KMS-11 (cell line): ENCODE results near the gene LCN9.

ENCODE experiments used
- H2AFZ ChIP-seq: fragments of 200-600 bp; sonication (generic); 2 replicates; pipeline ENCODE4 v1.6.1; 2016; ENCODE audit warnings: antibody characterized with exemption, mixed run types, low read depth
- H3K27ac ChIP-seq: fragments of 200-600 bp; sonication (generic); 2 replicates; pipeline ENCODE4 v1.6.1; 2016; ENCODE audit warnings: mild to moderate bottlenecking, mixed run types
- H3K27me3 ChIP-seq: fragments of 200-600 bp; sonication (generic); 2 replicates; pipeline ENCODE4 v1.6.1; 2017; ENCODE audit warnings: mild to moderate bottlenecking, low read depth, mixed run types, moderate library complexity; ENCODE audit not compliant: insufficient read depth
- H3K36me3 ChIP-seq: fragments of 200-600 bp; sonication (generic); 2 replicates; pipeline ENCODE4 v1.6.1; 2017; ENCODE audit warnings: mild to moderate bottlenecking, mixed run types; ENCODE audit not compliant: insufficient read depth
- H3K4me1 ChIP-seq: fragments of 200-600 bp; sonication (generic); 2 replicates; pipeline ENCODE4 v1.6.1; 2016; ENCODE audit warnings: mild to moderate bottlenecking, low read depth, mixed run types; ENCODE audit not compliant: poor library complexity, severe bottlenecking
- H3K4me2 ChIP-seq: fragments of 200-600 bp; sonication (generic); 2 replicates; pipeline ENCODE4 v1.7.0; 2016; ENCODE audit warnings: mild to moderate bottlenecking, mixed run types
- H3K4me3 ChIP-seq: fragments of 200-600 bp; sonication (generic); IDR thresholded peaks from 2 replicates; pipeline ENCODE4 v1.6.1; 2017; ENCODE audit warnings: low read depth, low read length, mixed read lengths; ENCODE audit not compliant: insufficient read depth
- H3K79me2 ChIP-seq: fragments of 200-600 bp; sonication (generic); 2 replicates; pipeline ENCODE4 v1.6.1; 2016; ENCODE audit warnings: low read depth, mixed run types; ENCODE audit not compliant: insufficient read depth
- H3K9ac ChIP-seq: fragments of 200-600 bp; sonication (generic); 2 replicates; pipeline ENCODE4 v1.6.1; 2016; ENCODE audit warnings: mild to moderate bottlenecking, mixed run types
- H4K20me1 ChIP-seq: fragments of 200-600 bp; sonication (generic); 2 replicates; pipeline ENCODE4 v1.6.1; 2016; ENCODE audit warnings: mild to moderate bottlenecking, mixed run types; ENCODE audit not compliant: insufficient read depth
- TF ChIP-seq, protein P1 (sequence below): fragments of 200-600 bp; sonication (generic); conservative IDR thresholded peaks from 2 replicates; pipeline ENCODE4 v1.6.1; 2017; ENCODE audit warnings: low read depth, mild to moderate bottlenecking, antibody characterized with exemption, low read length, moderate library complexity, mixed read lengths

LCN9 gene

DNA sequence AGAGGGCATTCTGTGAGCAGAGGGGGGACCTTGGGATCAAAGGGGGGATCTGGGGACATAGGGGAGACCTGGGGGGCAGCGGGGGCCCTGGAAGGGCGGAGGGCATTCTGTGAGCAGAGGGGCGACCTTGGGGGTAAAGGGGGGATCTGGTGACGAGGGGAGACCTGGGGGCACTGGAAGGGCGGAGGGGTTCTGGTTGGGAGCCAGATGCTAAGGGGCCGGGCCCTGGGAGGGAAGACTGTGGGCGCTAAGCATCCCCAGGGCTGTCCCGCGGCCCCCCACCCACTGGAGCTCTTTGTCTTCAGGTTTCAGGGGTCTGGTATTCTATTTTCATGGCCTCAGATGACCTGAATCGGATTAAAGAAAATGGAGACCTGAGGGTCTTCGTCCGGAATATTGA is 748 bp downstream of the LCN9 start:
- H4K20me1 ChIP-seq = no peaks in the 10 kb centered on the region
- H3K79me2 ChIP-seq = no peaks in the 10 kb centered on the region
- no peak overlapping the region for H2AFZ ChIP-seq
- H3K4me1 ChIP-seq = no peaks in the 10 kb centered on the region
- TF ChIP-seq, protein P1, sequence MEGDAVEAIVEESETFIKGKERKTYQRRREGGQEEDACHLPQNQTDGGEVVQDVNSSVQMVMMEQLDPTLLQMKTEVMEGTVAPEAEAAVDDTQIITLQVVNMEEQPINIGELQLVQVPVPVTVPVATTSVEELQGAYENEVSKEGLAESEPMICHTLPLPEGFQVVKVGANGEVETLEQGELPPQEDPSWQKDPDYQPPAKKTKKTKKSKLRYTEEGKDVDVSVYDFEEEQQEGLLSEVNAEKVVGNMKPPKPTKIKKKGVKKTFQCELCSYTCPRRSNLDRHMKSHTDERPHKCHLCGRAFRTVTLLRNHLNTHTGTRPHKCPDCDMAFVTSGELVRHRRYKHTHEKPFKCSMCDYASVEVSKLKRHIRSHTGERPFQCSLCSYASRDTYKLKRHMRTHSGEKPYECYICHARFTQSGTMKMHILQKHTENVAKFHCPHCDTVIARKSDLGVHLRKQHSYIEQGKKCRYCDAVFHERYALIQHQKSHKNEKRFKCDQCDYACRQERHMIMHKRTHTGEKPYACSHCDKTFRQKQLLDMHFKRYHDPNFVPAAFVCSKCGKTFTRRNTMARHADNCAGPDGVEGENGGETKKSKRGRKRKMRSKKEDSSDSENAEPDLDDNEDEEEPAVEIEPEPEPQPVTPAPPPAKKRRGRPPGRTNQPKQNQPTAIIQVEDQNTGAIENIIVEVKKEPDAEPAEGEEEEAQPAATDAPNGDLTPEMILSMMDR = no peak
- peaks cover 62% of the 10 kb centered on the region for H3K27me3 ChIP-seq
- H3K36me3 ChIP-seq = no peaks in the 10 kb centered on the region
- no peak overlapping the region for H3K27ac ChIP-seq
- H3K9ac ChIP-seq = no peak overlapping the region
- no peak overlapping the region for H3K4me3 ChIP-seq
- no peak overlapping the region for H3K4me2 ChIP-seq

DNA sequence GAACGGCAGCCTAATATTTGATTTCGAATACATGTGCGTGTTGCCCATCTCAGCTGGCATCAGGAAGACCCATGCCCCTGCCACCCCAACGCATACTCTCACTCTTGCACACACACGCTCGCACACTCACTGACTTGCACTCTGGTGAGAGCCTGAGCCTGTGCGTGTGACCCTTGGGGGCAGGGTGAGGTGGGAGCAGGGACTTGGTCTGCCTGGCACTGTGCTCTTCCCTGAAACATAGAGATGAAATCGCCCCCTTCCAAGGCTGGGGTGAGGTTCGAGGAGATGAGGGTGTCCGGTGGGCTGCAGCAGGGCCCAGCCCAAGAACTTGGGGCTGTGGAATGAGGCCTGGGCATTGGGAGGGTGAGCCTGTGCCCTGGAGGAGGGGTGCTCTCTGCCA is 1.2 kb downstream of the LCN9 start:
- no peak overlapping the region for H3K4me2 ChIP-seq
- no peaks in the 10 kb centered on the region for H3K79me2 ChIP-seq
- no peaks in the 10 kb centered on the region for H3K36me3 ChIP-seq
- no peak overlapping the region for H3K9ac ChIP-seq
- H4K20me1 ChIP-seq = no peaks in the 10 kb centered on the region
- H3K4me1 ChIP-seq = no peaks in the 10 kb centered on the region
- H2AFZ ChIP-seq = no peak overlapping the region
- TF ChIP-seq, protein P1 = no peak
- no peak overlapping the region for H3K4me3 ChIP-seq
- H3K27me3 ChIP-seq = peaks cover 58% of the 10 kb centered on the region
- no peak overlapping the region for H3K27ac ChIP-seq

DNA sequence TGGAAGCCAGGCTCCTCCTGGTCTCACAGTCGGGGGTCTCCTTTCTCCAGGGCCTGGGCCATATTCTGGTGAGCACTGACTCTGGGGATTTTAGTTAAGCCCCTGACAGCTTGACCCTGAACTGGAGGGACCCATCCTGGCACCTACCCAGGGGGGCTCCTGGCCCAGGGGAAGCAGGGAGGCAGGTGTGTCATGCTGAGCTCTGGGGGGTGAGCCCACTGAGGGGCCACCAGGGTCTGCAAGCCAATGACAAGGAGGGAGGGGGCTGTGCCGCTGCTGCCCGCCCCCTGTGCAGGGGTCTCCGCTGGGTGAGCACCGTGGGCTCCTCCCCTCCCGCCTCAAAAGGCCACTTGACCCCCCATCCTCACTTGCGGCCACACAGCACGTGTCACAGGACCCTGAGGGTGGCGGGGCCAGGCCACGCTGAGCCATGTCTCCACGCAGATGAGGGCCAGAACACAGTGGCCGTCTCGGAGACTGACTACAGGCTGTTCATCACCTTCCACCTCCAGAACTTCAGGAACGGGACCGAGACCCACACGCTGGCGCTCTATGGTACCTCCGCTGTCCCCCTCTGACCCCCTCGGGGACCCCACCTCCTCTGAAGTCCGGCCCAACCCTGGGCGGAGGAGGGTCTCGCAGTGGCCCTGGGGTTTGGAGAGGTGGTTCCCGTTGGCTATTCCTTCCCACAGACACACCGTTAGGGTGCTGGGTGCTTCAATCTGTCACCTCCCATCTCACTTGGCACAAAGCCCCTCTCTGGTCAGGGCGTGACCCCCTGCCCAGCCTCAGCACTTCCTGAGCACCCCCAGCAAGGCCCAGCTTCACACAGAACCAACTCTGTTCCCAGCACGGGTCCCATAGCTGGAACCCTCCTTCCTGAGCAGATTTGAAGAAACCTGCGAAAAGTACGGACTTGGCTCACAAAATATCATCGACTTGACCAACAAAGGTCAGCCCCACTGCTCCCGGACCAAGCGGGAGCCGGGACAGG is 2.0 kb downstream of the LCN9 start:
- TF ChIP-seq, protein P1 = no peak
- Histone ChIP-seq H3K4me2 (no peak overlapping the region), H3K9ac (no peak overlapping the region), H3K79me2 (no peaks in the 10 kb centered on the region), H3K4me1 (no peaks in the 10 kb centered on the region), H2AFZ (no peak overlapping the region), H3K36me3 (no peaks in the 10 kb centered on the region), H3K27ac (no peak overlapping the region), H4K20me1 (no peaks in the 10 kb centered on the region), H3K27me3 (peaks cover 51% of the 10 kb centered on the region), H3K4me3 (no peak overlapping the region)

DNA sequence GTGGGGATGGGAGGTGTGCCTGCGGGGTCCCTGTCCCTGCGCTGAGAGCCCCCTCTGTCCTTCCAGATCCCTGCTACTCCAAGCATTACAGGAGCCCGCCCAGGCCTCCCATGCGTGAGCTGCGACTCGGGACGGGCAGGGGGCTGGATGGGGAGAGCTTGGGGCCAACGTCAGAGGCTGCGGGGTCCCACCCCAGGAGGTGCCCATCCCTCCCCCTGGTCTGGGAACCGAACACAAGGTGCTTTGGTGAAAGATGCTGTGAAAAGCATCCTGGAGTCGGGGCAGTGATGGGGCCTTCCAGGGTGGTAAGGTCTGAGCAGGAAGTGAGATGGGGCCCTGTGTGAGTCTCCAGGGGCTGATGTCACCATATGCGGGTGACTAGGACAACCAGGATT is 2.7 kb downstream of the LCN9 start:
- TF ChIP-seq, protein P1 = no peak
- Histone ChIP-seq H3K27ac (no peak overlapping the region), H2AFZ (no peak overlapping the region), H3K79me2 (no peaks in the 10 kb centered on the region), H3K4me3 (no peak overlapping the region), H3K4me1 (no peaks in the 10 kb centered on the region), H3K9ac (no peak overlapping the region), H3K4me2 (no peak overlapping the region), H3K36me3 (no peaks in the 10 kb centered on the region), H4K20me1 (no peaks in the 10 kb centered on the region), H3K27me3 (peaks cover 44% of the 10 kb centered on the region)
